ENCODE data around the gene TRIM28. TPM values are rescaled to one million over a fixed set of nuclear protein-coding genes. Genes with fewer than 3 reads are reported as not detected.

The TRIM28 gene
- total and polyA plus RNA-seq, 2 donors (not counting 3 experiments of a cell fraction or from before 2014, with no cell fraction given), result 429 to 521 TPM

GRCh38 chr19:58515259-58515658 is 28.6 kb upstream of the TRIM28 start:
- peaks cover 36% of the 10 kb centered on the region for H3K79me2 ChIP-seq (ENCODE audit: control insufficient read depth, insufficient read depth, low read length)
- FAIRE-seq (no peak), DNase-seq (ENCODE audit: low read depth, low spot score) (no peak)
- dilution Hi-C loops (cut with MboI; ENCODE audit: extremely low pct_ligation_motif_present, low sequenced_read_pairs), result no loop called here
- TF ChIP-seq POLR2AphosphoS5 (IDR thresholded peaks at IDR 0.05; ENCODE audit: insufficient read depth, low read depth, low read length), result no peak
- TF ChIP-seq GATA2 (IDR thresholded peaks at IDR 0.05; ENCODE audit: insufficient read depth, insufficient read length, low read depth, low read length), result no peak
- no peak for TF ChIP-seq POLR2A (IDR thresholded peaks at IDR 0.05; ENCODE audit: low read depth, low read length)
- no peak for TF ChIP-seq CTCF (IDR thresholded peaks at IDR 0.05; ENCODE audit: extremely low read depth in 1 of 2, insufficient read depth in 1 of 2, low read depth in 1 of 2, low read length in 2 of 2)
- TF ChIP-seq JUN (IDR thresholded peaks at IDR 0.05; ENCODE audit: borderline replicate concordance, insufficient read depth, insufficient read length, low read depth), result no peak
- TF ChIP-seq EZH2 (IDR thresholded peaks at IDR 0.05; ENCODE audit: borderline replicate concordance, low read depth, low read length, severe bottlenecking), result no peak
- no peak for TF ChIP-seq FOS (IDR thresholded peaks at IDR 0.05; ENCODE audit: borderline replicate concordance, insufficient read depth, low read length)
- TF ChIP-seq MAX (IDR thresholded peaks at IDR 0.05; ENCODE audit: insufficient read depth, insufficient read length), result no peak
- no peak for TF ChIP-seq MYC (IDR thresholded peaks at IDR 0.05; ENCODE audit: low read depth, low read length)
- no peaks in the 10 kb centered on the region for H3K9me1 ChIP-seq (replicated peaks; ENCODE audit: control insufficient read depth, extremely low read depth, insufficient read depth, low read length)
- no peak overlapping the region for H3K9ac ChIP-seq (replicated peaks; ENCODE audit: extremely low read depth, insufficient read depth, low read length)
- H3K27ac ChIP-seq (ENCODE audit: insufficient read depth, low read depth, low read length), result no peak overlapping the region
- H3K4me2 ChIP-seq (ENCODE audit: insufficient read depth, low read length), result no peak overlapping the region
- H3K4me3 ChIP-seq (replicated peaks in 1 of 3; ENCODE audit: insufficient read depth in 1 of 3, low read depth in 1 of 3, low read length in 3 of 3), result no peak overlapping the region
- H3K27me3 ChIP-seq (ENCODE audit: control insufficient read depth in 2 of 2, insufficient read depth in 2 of 2, low read length in 2 of 2), result no peaks in the 10 kb centered on the region
- CTCF ChIA-PET, result interaction anchor here (0.7 to 2.7 kb wide), 2 partner anchors 23 to 66 kb away, joined by 3 to 42 read pairs; no protein-coding TSS in a partner anchor
- no peaks in the 10 kb centered on the region for H3K9me3 ChIP-seq (replicated peaks; ENCODE audit: control insufficient read depth, insufficient read depth, low read length)
- BruUV-seq (replicated peaks), result no TSS peak
- peaks cover 14% of the 10 kb centered on the region for H3K4me1 ChIP-seq (ENCODE audit: control insufficient read depth, extremely low read depth, insufficient read depth, low read length)
- peaks cover 0 to 11% of the 10 kb centered on the region in 2 experiments for H3K36me3 ChIP-seq (ENCODE audit: control insufficient read depth in 2 of 2, extremely low read depth in 1 of 2, insufficient read depth in 2 of 2, low read length in 2 of 2)
- H4K20me1 ChIP-seq (replicated peaks; ENCODE audit: control insufficient read depth, extremely low read depth, insufficient read depth, low read length), result no peaks in the 10 kb centered on the region
- POLR2A ChIA-PET, result interaction anchor here (0.5 kb wide), 1 partner anchor 9 kb away, joined by 3 read pairs; no protein-coding TSS in a partner anchor
- intact Hi-C loops (cut with micrococcal nuclease), result no loop called here
- no peak overlapping the region for H2AFZ ChIP-seq (ENCODE audit: low read depth, low read length)
